IPS-NIHi7 (cell line): ENCODE data around the gene IQSEC3.
A peak's percentile ranks its signal among the peaks of the same experiment; 100 is the strongest.

Source experiments
- DNase-seq: peaks from one replicate; pipeline ENCODE4 v3.0.0; 2012; ENCODE audit warnings: mixed read lengths; ENCODE audit errors: extremely low spot score

IQSEC3 gene

GRCh38 chr12:197347-197746 is 130.8 kb downstream of the IQSEC3 start:
- no peak for DNase-seq

- DNase-seq, result no peak
Observed at GRCh38 chr12:197911-198695, 131.5 kb downstream of the IQSEC3 start.

DNA sequence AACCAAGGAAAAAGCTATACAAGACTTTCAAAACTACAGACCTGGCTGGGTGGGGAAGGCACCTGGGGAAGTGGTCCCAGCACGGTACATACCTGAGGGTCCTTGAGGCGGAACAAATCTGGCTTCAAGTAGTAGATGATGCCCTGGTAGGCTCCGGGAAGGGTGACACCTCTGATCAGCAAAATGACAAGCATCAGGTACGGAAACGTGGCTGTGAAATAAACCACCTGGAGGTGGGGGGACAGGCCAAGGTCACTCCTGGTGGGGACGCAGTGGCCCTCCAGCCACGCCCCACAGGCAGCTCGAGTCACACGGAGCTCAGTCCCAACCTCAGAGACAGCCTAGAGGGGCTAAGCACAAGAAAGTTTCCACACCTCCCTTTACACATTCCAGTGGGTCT is 132.1 kb downstream of the IQSEC3 start:
- no peak for DNase-seq

GRCh38 chr12:201361-201760 is 134.8 kb downstream of the IQSEC3 start:
- DNase-seq, result no peak

- peak; percentile 62 for DNase-seq
Observed at GRCh38 chr12:202081-202731, 135.6 kb downstream of the IQSEC3 start.

GRCh38 chr12:203074-203461 is 136.5 kb downstream of the IQSEC3 start:
- DNase-seq, result no peak

GRCh38 chr12:203462-204260 is 137.1 kb downstream of the IQSEC3 start:
- DNase-seq, result peak; percentile 72

GRCh38 chr12:204261-204678 is 137.7 kb downstream of the IQSEC3 start:
- no peak for DNase-seq

DNA sequence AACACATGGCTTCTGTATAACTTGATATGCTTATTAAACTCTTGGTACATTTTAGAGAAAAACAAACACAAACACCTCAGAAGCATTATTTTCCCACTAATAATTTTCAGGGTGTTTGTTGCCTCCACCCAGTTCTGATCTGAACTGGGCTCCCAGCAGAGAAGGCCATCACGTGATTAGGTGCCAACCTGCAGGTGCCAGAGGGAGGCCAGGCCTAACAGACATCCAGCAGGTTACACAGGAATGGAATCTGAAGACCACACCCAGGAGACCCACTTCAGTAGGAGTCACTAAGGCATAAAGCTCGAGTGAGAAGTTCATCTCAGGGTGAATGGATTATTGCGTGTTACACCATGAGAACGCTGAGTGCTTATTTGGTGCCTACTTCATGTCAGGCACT is 138.5 kb downstream of the IQSEC3 start:
- DNase-seq, result no peak

DNA sequence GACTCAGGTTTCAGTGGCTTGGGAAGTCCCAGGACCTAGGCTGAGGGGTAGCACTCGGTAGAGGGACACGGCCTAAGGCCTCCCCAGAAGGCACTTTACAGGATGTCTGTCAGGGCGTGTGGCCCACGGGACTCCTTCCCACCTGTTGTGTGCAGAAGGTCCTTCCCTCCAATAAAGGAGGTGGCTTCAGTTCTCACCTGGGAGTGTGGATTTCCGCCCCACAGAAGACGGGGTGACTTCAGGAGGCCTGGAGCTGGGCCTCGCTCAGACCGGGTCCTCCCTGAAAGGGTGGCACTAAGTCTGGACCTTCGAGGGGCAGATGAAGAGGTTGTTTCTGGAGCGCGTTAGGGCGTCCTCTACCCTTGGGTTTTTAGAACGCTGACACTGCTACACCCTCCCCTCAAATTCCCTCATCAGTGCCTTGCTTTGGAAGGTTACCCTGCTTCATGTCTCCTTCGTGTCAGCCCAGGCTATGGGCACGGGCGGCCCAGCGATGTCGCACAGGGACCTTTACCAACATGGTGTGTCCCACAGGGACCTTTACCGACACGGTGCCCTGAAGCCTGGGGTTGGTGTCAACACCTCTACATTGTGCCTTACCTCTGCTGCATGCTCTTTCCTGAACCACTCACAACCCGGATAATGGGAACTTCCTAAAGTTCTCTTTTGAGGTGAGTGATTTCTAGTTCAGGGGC is 140.3 kb downstream of the IQSEC3 start:
- DNase-seq, result no peak

- DNase-seq, result no peak
Observed at GRCh38 chr12:207804-208203, 141.2 kb downstream of the IQSEC3 start.

GRCh38 chr12:208813-209212 is 142.2 kb downstream of the IQSEC3 start:
- DNase-seq, result no peak

DNA sequence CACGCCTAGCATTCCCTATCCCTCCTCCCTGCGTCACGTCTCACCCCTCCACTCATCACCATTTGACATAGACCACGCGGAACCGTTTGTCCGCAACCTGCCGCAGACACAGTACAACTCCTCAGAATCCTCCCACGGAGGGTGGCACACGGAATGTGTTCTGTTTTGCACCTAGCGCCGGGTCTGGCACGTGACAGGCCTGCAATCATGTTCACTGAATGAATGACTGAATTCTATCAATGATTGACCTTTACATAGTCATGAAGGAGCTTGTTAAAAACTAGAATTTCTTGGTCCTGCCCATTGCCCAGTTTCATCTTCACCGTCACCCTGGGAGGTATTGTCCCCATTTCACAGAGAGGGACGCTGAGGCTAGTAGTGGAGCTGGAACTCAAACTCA is 142.7 kb downstream of the IQSEC3 start:
- no peak for DNase-seq

DNA sequence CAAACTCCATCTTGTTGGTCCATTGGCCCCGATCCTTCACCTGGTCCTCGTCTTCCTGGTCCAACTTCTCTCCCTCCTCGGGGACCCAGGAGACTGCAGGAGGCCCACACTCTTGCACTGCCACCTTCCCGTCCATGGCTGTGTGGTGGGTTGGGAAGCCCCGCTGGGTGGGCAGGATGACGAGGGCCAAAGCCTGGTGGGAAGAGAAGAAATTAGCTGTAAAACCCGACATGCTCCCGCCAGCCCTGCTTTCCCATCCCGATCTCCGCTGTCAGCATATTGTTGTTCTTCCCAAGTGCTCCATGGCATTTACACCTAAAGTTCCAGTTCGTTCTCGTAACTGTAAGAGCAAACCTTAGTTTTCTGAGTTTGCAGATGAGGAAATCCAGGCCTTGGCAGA is 143.3 kb downstream of the IQSEC3 start:
- DNase-seq, result no peak

DNA sequence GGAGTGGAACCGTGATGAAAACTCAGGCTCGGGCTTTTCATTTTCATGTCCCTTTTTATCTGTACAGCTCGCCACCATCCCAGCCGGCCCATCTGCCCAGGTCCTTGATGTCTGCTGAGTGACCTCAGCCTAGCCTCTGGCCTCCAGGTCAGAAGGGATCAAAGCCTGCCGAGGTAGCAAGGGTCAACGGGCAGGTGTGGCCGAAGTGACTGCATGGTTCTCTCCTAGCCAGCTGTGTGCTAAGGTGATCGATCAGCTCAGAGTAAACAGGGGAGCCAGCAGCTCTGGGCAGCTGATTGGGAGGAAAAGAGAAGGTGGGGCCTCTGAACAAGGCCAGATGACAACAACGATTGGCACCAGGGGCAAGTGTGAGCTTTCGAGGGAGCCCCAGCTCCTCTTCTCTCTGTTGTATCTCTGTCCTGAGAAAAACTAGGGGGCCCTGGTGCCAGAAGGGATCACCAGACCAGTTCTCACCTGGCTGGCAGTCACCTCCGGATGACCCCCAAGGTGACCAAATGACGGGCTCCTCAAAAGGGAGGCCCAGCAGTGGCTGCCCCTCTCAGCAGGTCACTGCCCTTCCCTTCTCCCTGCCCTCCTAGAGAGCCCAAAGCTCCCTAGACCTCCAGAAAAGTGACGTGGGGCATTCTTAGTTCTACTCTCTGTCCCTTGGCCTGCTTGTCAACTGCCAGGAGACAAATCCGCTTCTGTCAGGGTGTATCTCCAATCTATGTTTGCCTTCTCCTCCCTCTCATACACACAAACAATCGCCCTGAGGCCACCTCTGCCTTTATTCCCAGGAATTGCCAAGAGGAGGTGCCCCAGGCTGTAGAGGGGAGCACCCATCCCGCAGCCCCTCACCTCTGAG is 143.9 kb downstream of the IQSEC3 start:
- no peak for DNase-seq

DNA sequence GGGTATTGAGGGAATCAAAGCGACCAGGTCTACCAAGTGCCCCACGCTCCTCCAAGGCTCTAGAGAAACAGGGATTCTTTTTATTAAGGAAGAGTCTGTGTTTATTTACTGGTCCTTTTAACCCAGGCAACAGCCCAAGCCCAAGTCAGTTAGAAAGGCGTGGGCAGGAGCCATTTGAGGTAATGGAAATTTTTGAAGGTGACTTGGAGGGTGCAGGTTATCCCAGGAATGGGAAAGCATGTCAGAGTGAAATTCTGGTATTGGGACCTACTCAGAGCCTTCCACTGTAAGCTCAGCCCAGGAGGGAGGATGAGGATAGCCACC is 144.5 kb downstream of the IQSEC3 start:
- DNase-seq, result no peak

- DNase-seq, result no peak
Observed at GRCh38 chr12:211639-212414, 145.3 kb downstream of the IQSEC3 start.

DNA sequence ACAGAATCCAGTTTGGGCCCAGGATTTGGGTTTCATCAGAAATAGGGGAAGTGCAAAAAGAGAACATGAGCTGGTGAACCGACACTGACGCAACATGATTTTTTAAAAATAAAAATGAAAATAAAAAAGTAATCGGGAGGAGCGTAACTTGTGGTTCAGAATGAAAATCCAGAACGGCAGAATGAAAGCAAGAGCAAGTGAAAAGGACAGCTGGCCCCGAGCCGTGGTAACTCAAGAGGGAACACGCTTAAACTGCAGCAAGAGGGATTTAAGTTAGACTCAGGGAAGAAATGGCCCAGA is 145.8 kb downstream of the IQSEC3 start:
- no peak for DNase-seq

GRCh38 chr12:212715-213526 is 146.4 kb downstream of the IQSEC3 start:
- no peak for DNase-seq

DNA sequence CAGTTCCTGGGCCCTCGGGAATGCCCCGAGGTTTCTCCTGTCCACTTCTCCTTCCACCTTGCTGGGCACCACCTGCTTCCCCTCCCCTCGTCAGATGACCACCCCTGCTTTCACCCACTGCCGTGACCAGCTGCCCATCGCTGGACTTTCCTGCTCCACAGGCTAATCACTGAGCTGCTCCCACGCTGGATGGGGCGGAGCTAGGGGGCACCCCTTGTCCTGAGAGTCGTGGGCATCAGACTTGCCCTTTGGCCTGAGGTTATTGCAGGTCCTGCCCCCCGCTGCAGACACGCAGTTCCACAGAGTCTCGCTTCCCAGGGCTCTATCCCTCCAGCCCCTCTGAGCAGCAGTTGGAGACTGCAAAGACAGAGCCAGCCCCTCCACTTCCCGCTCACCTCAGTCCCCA is 147.0 kb downstream of the IQSEC3 start:
- DNase-seq, result no peak
